HepG2 (cell line): ENCODE data around the gene ZNF554. TPM values are rescaled to one million over a fixed set of nuclear protein-coding genes. Genes with fewer than 3 reads are reported as not detected.

Experiments used
- DPF2 ChIP-seq: sonication (generic); formaldehyde crosslinking; IDR thresholded peaks from 2 replicates; pipeline ENCODE4 v1.4.0; 2020; ENCODE audit warnings: mild to moderate bottlenecking, low read depth, missing genetic modification reagents, borderline replicate concordance
- NFKBIZ ChIP-seq: IDR thresholded peaks from 2 replicates; pipeline ENCODE4 v1.6.1; 2018; ENCODE audit warnings: missing genetic modification reagents, missing compliant biosample characterization
- NR3C1 ChIP-seq: sonication (generic); formaldehyde crosslinking; IDR thresholded peaks from 2 replicates; pipeline ENCODE4 v1.4.0; 2020; ENCODE audit warnings: missing genetic modification reagents
- SATB2 ChIP-seq: sonication (generic); formaldehyde crosslinking; IDR thresholded peaks from 2 replicates; pipeline ENCODE4 v1.5.0; 2020; ENCODE audit warnings: missing genetic modification reagents
- ZNF34 ChIP-seq: sonication (generic); formaldehyde crosslinking; IDR thresholded peaks from 2 replicates; pipeline ENCODE4 v1.4.0; 2020; ENCODE audit warnings: mild to moderate bottlenecking, missing genetic modification reagents, borderline replicate concordance
- polyA plus RNA-seq, 8 experiments: library from polyadenylated mRNA; depleted of rRNA in 3 of 8; stranded (reverse) in 7 of 8; unstranded in 1 of 8; fragments of >200 nt; fragmentation: Illumina TruSeq in 4 of 8; extraction: Trizol in 4 of 8; gene quantifications; 2 replicates each; pipeline versions ENCODE4 v1.2.1 to v1.2.3, GENCODE V29; 2011 to 2016; ENCODE audit warnings: low read depth in 4 of 8, missing spikeins in 1 of 8, mixed read lengths in 1 of 8; ENCODE audit not compliant: insufficient read depth in 1 of 8
- total RNA-seq, 5 experiments: library from RNA; depleted of rRNA; stranded (reverse); fragments of >200 nt; fragmentation: Illumina TruSeq; extraction: Trizol; gene quantifications; 2 replicates each; pipeline ENCODE4 v1.2.3, GENCODE V29; 2016; ENCODE audit warnings: low read depth in 1 of 5
- TF ChIP-seq, protein P1 (sequence below): sonication (generic); formaldehyde crosslinking; IDR thresholded peaks from one replicate; pipeline ENCODE4 v1.5.1; 2020; ENCODE audit warnings: mild to moderate bottlenecking, missing genetic modification reagents; ENCODE audit errors: not compliant biosample characterization
- TF ChIP-seq, protein P2 (sequence below): sonication (generic); formaldehyde crosslinking; IDR thresholded peaks from 2 replicates; pipeline ENCODE4 v1.9.0; 2021; ENCODE audit warnings: missing genetic modification reagents, borderline replicate concordance
- TF ChIP-seq, protein P3 (sequence below): sonication (generic); formaldehyde crosslinking; IDR thresholded peaks from 2 replicates; pipeline ENCODE4 v1.8.1; 2023; ENCODE audit warnings: mild to moderate bottlenecking, missing genetic modification reagents, borderline replicate concordance
- TF ChIP-seq, protein P4 (sequence below): sonication (generic); formaldehyde crosslinking; IDR thresholded peaks from 2 replicates; pipeline ENCODE4 v1.5.0; 2020; ENCODE audit warnings: mild to moderate bottlenecking, missing genetic modification reagents
- TF ChIP-seq, protein P5 (sequence below): sonication (generic); formaldehyde crosslinking; IDR thresholded peaks from 2 replicates; pipeline ENCODE4 v1.9.0; 2022; ENCODE audit warnings: low read depth, missing genetic modification reagents

The ZNF554 gene
- total and polyA plus RNA-seq, 2 of the 13 experiments (the other 11 are each of a cell fraction or from before 2014, with no cell fraction given) = 2.2 to 2.7 TPM

DNA sequence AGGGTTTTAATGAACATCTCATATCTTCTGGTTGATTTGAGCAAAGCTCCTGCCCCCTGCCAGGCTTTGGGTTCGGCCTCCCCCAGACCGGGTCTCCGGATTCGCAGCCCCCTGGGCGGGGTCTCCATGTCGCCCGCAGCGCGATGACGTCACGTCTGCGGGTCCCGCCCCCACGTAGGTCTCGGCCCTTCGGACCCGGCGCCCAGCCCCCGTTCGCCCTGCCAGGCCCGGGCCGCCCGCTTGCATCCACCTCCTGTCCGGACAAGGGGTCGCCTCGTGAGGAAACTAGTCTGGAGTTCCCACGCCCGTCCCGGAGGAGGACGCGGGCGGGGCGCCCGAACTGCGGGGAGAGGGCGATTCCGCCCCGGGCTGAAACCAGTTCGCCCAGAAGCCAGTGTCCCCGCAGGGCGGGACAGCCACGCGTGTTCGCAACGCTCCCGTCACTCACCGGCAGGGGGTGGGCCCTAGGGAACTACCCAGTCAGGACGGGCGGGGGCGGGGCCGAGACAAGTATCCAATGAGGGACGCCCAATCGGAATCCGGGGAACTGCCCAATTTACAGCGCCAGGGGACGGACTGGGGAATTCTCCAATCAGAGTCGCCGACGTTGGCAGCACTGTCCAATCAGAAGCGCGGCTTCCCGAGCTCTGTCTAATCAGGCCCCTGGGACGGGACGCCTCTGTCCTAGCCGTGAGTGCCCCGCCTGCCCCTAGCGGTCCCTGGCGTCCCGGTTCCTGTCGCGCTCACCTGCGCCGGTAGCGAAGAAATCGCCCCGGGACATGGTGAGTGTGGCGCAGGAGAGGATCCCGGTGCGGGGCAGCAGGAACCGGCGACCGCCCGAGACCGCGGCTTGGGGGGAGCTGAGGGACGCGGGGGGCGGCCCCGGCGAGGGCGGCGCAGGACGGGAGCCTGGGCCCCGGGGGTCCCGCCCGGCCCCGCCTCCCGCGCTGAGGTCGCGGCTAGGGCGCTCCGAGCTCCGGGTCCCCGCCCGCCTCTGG lies 21.4 kb downstream of the ZNF554 start, which contains the start of gene ZNF555 (continued):
- TF ChIP-seq, protein P1, sequence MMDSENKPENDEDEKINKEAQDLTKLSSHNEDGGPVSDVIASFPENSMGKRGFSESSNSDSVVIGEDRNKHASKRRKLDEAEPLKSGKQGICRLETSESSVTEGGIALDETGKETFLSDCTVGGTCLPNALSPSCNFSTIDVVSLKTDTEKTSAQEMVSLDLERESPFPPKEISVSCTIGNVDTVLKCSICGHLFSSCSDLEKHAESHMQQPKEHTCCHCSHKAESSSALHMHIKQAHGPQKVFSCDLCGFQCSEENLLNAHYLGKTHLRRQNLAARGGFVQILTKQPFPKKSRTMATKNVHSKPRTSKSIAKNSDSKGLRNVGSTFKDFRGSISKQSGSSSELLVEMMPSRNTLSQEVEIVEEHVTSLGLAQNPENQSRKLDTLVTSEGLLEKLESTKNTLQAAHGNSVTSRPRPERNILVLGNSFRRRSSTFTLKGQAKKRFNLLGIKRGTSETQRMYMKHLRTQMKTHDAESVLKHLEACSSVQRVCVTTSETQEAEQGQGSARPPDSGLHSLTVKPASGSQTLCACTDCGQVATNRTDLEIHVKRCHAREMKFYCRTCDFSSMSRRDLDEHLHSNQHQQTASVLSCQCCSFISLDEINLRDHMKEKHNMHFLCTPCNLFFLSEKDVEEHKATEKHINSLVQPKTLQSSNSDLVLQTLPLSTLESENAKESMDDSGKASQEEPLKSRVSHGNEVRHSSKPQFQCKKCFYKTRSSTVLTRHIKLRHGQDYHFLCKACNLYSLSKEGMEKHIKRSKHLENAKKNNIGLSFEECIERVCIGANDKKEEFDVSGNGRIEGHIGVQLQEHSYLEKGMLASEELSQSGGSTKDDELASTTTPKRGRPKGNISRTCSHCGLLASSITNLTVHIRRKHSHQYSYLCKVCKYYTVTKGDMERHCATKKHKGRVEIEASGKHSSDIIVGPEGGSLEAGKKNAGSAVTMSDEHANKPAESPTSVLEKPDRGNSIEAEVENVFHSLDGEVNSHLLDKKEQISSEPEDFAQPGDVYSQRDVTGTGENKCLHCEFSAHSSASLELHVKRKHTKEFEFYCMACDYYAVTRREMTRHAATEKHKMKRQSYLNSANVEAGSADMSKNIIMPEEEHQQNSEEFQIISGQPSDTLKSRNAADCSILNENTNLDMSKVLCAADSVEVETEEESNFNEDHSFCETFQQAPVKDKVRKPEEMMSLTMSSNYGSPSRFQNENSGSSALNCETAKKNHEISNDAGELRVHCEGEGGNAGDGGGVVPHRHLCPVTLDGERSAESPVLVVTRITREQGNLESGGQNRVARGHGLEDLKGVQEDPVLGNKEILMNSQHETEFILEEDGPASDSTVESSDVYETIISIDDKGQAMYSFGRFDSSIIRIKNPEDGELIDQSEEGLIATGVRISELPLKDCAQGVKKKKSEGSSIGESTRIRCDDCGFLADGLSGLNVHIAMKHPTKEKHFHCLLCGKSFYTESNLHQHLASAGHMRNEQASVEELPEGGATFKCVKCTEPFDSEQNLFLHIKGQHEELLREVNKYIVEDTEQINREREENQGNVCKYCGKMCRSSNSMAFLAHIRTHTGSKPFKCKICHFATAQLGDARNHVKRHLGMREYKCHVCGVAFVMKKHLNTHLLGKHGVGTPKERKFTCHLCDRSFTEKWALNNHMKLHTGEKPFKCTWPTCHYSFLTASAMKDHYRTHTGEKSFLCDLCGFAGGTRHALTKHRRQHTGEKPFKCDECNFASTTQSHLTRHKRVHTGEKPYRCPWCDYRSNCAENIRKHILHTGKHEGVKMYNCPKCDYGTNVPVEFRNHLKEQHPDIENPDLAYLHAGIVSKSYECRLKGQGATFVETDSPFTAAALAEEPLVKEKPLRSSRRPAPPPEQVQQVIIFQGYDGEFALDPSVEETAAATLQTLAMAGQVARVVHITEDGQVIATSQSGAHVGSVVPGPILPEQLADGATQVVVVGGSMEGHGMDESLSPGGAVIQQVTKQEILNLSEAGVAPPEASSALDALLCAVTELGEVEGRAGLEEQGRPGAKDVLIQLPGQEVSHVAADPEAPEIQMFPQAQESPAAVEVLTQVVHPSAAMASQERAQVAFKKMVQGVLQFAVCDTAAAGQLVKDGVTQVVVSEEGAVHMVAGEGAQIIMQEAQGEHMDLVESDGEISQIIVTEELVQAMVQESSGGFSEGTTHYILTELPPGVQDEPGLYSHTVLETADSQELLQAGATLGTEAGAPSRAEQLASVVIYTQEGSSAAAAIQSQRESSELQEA (CRISPR knock-in tag) = peak; percentile 93
- TF ChIP-seq ZNF34 (CRISPR knock-in tag) (peak; percentile 76; the same call in 1 of the 2 replicates), NR3C1 (no peak), SATB2 (CRISPR knock-in tag) (0 out of 2 replicates have a peak, but pooled peaks have one; percentile 49), DPF2 (CRISPR knock-in tag) (0 out of 2 replicates have a peak, but pooled peaks have one; percentile 17), NFKBIZ (no peak)
- TF ChIP-seq, protein P2, sequence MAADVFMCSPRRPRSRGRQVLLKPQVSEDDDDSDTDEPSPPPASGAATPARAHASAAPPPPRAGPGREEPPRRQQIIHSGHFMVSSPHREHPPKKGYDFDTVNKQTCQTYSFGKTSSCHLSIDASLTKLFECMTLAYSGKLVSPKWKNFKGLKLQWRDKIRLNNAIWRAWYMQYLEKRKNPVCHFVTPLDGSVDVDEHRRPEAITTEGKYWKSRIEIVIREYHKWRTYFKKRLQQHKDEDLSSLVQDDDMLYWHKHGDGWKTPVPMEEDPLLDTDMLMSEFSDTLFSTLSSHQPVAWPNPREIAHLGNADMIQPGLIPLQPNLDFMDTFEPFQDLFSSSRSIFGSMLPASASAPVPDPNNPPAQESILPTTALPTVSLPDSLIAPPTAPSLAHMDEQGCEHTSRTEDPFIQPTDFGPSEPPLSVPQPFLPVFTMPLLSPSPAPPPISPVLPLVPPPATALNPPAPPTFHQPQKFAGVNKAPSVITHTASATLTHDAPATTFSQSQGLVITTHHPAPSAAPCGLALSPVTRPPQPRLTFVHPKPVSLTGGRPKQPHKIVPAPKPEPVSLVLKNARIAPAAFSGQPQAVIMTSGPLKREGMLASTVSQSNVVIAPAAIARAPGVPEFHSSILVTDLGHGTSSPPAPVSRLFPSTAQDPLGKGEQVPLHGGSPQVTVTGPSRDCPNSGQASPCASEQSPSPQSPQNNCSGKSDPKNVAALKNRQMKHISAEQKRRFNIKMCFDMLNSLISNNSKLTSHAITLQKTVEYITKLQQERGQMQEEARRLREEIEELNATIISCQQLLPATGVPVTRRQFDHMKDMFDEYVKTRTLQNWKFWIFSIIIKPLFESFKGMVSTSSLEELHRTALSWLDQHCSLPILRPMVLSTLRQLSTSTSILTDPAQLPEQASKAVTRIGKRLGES = no peak
- TF ChIP-seq, protein P3, sequence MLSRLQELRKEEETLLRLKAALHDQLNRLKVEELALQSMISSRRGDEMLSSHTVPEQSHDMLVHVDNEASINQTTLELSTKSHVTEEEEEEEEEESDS (CRISPR knock-in tag) = peak; percentile 29; the same call in 1 of the 2 replicates
- TF ChIP-seq, protein P4, sequence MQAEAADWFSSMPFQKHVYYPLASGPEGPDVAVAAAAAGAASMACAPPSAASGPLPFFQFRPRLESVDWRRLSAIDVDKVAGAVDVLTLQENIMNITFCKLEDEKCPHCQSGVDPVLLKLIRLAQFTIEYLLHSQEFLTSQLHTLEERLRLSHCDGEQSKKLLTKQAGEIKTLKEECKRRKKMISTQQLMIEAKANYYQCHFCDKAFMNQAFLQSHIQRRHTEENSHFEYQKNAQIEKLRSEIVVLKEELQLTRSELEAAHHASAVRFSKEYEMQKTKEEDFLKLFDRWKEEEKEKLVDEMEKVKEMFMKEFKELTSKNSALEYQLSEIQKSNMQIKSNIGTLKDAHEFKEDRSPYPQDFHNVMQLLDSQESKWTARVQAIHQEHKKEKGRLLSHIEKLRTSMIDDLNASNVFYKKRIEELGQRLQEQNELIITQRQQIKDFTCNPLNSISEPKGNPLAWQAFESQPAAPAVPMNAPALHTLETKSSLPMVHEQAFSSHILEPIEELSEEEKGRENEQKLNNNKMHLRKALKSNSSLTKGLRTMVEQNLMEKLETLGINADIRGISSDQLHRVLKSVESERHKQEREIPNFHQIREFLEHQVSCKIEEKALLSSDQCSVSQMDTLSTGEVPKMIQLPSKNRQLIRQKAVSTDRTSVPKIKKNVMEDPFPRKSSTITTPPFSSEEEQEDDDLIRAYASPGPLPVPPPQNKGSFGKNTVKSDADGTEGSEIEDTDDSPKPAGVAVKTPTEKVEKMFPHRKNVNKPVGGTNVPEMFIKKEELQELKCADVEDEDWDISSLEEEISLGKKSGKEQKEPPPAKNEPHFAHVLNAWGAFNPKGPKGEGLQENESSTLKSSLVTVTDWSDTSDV (CRISPR knock-in tag) = no peak
- TF ChIP-seq, protein P5, sequence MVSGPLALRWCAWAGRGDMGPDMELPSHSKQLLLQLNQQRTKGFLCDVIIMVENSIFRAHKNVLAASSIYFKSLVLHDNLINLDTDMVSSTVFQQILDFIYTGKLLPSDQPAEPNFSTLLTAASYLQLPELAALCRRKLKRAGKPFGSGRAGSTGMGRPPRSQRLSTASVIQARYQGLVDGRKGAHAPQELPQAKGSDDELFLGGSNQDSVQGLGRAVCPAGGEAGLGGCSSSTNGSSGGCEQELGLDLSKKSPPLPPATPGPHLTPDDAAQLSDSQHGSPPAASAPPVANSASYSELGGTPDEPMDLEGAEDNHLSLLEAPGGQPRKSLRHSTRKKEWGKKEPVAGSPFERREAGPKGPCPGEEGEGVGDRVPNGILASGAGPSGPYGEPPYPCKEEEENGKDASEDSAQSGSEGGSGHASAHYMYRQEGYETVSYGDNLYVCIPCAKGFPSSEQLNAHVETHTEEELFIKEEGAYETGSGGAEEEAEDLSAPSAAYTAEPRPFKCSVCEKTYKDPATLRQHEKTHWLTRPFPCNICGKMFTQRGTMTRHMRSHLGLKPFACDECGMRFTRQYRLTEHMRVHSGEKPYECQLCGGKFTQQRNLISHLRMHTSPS (CRISPR knock-in tag) = no peak
